Measurements from ENCODE around the gene SAMM50. TPM values are rescaled to one million over a fixed set of nuclear protein-coding genes. Genes with fewer than 3 reads are reported as not detected.

The SAMM50 gene
- total RNA-seq, 4 donors from 2014 or later = 27.6 to 45.4 (median 32.3) TPM

GRCh38 chr22:44019846-44020245, 64.6 kb downstream of the SAMM50 start:
- TF ChIP-seq CTCF (IDR thresholded peaks at IDR 0.05) = no peak
- ATAC-seq (ENCODE audit: low FRiP score) (no peak), DNase-seq (ENCODE audit: low spot score) (no peak)

DNA sequence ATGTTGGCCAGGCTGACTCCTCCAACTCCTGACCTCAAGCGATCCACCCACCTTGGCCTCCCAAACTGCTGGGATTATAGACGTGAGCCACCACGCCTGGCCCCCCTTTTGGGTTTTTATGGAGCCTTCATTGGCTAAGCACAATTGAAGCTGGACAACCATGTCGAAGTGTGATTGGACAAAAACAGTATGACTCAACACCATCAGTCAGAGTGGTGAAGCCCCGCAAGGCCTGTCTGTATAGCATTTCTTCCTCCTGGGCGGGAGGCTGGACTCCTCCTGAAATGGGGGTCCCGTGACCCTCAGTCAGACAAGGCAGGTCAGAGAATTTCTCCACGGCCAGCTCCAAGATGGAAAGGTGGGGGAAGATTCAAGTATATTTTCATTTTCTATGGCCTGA, 65.7 kb downstream of the SAMM50 start:
- ATAC-seq (ENCODE audit: low FRiP score) = no peak

DNA sequence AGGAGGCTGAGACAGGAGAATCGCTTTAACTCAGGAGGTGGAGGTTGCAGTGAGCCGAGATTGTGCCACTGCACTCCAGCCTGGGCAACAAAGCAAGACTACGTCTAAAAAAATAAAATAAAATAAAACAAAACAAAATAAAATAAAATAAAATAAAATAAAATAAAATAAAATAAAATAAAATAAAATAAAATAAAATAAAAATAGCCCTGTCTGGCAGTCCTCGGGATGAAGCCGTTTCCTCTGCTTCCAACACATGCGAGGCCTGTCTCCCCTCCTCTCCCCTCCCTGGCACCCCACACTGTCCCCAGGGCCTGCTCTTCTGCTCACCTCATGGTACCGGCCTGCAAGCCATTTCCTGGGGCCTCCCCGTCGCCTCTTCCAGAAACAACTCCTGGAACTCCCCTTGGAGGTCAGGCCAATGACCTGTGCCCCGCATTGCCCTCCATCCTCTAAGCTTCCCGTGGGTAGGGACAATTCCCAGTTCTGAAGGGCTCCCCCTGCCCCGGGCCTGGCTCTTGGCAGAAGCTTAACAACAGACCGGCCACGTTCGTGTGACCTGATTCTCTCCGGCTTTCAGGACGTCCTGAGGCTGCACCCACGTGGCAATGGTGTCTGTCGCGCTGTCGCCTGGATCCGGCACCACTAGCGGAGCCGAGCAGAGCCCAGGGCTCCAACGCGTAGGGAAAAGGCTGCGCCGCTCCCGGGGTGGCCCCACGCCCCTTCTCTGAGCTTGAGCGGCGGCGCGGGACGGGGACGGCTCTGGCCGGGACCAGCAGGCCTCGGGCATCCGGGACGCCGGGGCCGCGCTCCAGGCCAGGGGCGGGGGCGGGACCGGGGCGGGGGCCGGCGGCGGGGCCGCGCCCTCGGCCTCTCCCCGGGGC, 68.4 kb downstream of the SAMM50 start:
- TF ChIP-seq CTCF (IDR thresholded peaks at IDR 0.05) = no peak
- peak; percentile 77 for ATAC-seq (ENCODE audit: low FRiP score)
- DNase-seq (ENCODE audit: low spot score) = no peak

More for the DNA sequence above, 65.7 kb downstream of the SAMM50 start:
- no peak for TF ChIP-seq CTCF (IDR thresholded peaks at IDR 0.05)
- DNase-seq (ENCODE audit: low spot score) = no peak

DNA sequence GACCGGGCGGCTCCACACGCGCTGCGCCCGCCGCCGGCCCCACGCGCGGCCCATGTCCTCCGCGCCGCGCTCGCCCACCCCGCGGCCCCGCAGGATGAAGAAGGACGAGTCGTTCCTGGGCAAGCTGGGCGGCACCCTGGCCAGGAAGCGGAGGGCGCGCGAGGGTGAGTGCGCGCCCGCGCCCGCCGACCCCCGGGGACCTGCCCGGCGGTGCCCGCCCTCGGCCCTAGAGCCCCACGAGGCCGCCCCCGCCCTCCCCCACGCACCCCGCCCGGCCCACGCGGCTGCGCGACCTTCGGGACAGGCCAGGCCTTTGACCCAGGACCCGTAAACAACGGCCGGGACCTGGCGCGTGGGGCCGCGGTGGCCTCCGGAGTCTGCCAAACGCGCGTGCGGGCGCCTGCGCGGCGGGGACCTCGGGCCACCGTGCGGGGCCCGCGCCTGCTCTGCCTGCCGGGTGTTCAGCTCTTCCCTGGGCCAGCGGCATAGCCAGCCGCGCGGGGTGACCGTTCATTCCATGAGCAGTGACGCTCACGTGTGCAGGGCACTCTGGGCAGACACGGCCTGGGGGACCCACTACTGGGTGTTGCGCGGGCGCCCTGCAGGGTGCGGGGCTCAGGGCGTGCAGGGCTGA, 69.2 kb downstream of the SAMM50 start, which contains the start of gene PARVB:
Gene PARVB (plus strand): TSS at position 15 of the 634 bp plus-strand sequence. CDS start 38 bp downstream, at position 53.
- DNase-seq (ENCODE audit: low spot score) (no peak), ATAC-seq (ENCODE audit: low FRiP score) (peak; percentile 25)
- TF ChIP-seq CTCF (IDR thresholded peaks at IDR 0.05) = no peak

- no peak for TF ChIP-seq CTCF (IDR thresholded peaks at IDR 0.05)
- ATAC-seq (ENCODE audit: low FRiP score) = no peak
- no peak for DNase-seq (ENCODE audit: low spot score)
Observed at GRCh38 chr22:44025171-44026065, 70.2 kb downstream of the SAMM50 start.

DNA sequence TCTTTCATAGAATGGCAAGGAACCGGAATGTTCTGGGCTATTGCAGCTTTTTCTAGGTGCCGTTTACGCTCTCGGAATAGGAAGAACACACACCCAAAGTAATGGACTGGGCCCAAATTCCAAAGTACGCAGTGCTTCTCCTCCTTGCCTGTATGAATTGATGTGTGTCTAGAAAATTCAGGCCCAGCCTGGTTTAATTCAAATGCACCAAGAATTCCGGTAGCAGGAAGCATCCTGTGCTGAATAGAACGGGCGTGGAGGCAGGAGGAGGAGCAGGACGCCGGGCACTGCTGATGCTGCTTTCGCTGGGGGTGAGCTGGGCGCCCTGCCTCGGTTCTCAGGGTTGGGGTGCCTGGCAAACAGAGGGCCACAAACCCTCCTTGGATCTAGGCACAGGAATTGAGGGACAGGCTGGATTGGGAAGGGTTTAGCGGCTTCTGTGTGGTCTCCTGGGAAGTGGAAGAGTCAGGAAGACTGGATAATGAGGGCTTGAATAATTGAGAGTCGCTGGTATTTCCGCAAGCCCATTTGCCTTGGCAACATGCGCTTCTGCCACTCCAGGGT, 70.9 kb downstream of the SAMM50 start:
- ATAC-seq (ENCODE audit: low FRiP score) = no peak
- no peak for DNase-seq (ENCODE audit: low spot score)

More for the DNA sequence above, 70.9 kb downstream of the SAMM50 start:
- no peak for TF ChIP-seq CTCF (IDR thresholded peaks at IDR 0.05)

Data from omental fat pad (tissue), 4 donors.